ENCODE results near the gene MAN2A2.

DNA sequence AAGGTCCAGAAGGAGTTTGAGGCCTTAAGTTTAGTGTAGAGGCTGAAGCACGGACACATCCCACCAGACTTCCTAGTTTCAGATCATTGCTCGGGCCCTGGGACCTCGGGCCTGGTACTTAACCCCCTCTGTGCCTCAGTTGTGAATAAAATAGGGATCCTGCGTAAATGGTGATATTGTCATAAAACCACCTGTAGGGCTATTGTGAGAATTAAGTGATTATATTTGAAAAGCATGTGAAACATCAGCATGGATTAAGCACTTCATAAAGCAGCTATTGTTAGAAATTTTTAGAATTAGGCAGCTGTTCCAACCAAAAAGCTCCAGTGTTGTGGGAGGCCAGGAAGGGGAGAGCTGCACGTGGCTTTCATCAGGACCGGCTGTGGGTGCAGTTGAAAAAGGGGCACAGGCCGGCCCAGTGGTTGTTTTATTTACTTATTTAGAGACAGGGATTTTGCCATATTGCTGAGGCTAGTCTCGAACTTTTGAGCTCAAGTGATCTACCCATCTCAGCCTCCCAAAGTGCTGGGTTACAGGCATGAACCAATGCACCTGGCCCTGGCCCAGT lies 56.0 kb downstream of the MAN2A2 start:
- TF ChIP-seq GATA3 (IDR thresholded peaks at IDR 0.05; ENCODE audit: low read depth, low read length): no peak
- TF ChIP-seq GATA2 (IDR thresholded peaks at IDR 0.05; ENCODE audit: low read depth, low read length): no peak

All from SH-SY5Y (cell line).